IMR-90 (cell line): ENCODE data around the gene AFG3L2. TPM values are rescaled to one million over a fixed set of nuclear protein-coding genes. Genes with fewer than 3 reads are reported as not detected.
A peak's percentile ranks its signal among the peaks of the same experiment; 100 is the strongest.

ENCODE experiments used
- ATAC-seq: fragments of 200-7000 bp; cut with Tn5 transposase; 2 replicates; pipeline ENCODE4 v1.9.1; 2020; ENCODE audit warnings: low read depth, mild to moderate bottlenecking, moderate library complexity
- BruUV-seq: library from RNA; stranded (reverse); fragments of 400-500 nt; replicated peaks from 2 replicates; lab custom pipeline; 2021; lab: Mats Ljungman, UMichigan
- CTCF ChIA-PET: fragments of 300-600 bp; formaldehyde crosslinking; extraction: SDS; loops from one replicate; lab custom pipeline; 2021; ENCODE audit warnings: antibody characterized with exemption; lab: Yijun Ruan, JAX
- POLR2A ChIA-PET: fragments of 300-600 bp; sonication (Branson Sonifier 250); formaldehyde crosslinking; loops from one replicate; lab custom pipeline; 2022; ENCODE audit warnings: antibody characterized with exemption; ENCODE audit not compliant: unreplicated experiment; lab: Charles Lee
- DNase-seq: peaks from one replicate; pipeline ENCODE4 v3.0.0; 2013
- H2AFZ ChIP-seq: replicated peaks from 2 replicates; pipeline ENCODE3; 2013; ENCODE audit warnings: low read length, mild to moderate bottlenecking; ENCODE audit not compliant: poor library complexity
- H2AK5ac ChIP-seq: 2 replicates; pipeline ENCODE4 v1.6.1; 2013; ENCODE audit warnings: low read depth, low read length, inconsistent platforms
- H2AK9ac ChIP-seq: replicated peaks from 2 replicates; pipeline ENCODE3; 2013; ENCODE audit warnings: mild to moderate bottlenecking, low read depth, low read length, moderate library complexity; ENCODE audit not compliant: poor library complexity
- H2BK120ac ChIP-seq: 2 replicates; pipeline ENCODE4 v1.6.1; 2013; ENCODE audit warnings: low read depth, low read length, inconsistent platforms
- H2BK15ac ChIP-seq: 3 replicates; pipeline ENCODE4 v1.6.1; 2013; ENCODE audit warnings: low read depth, low read length, inconsistent platforms
- H2BK20ac ChIP-seq: 2 replicates; pipeline ENCODE4 v1.6.1; 2013; ENCODE audit warnings: low read depth, mild to moderate bottlenecking, inconsistent platforms, low read length, moderate library complexity
- H2BK5ac ChIP-seq: 2 replicates; pipeline ENCODE4 v1.6.1; 2013; ENCODE audit warnings: mild to moderate bottlenecking, low read depth, low read length, inconsistent platforms; ENCODE audit not compliant: poor library complexity, severe bottlenecking
- H3K14ac ChIP-seq: replicated peaks from 2 replicates; pipeline ENCODE4 v1.6.1; 2013; ENCODE audit warnings: low read depth, low read length, inconsistent platforms
- H3K18ac ChIP-seq: 2 replicates; pipeline ENCODE4 v1.6.1; 2013; ENCODE audit warnings: low read depth, low read length, control low read depth
- H3K23ac ChIP-seq: 2 replicates; pipeline ENCODE4 v1.6.1; 2013; ENCODE audit warnings: low read depth, low read length, inconsistent platforms
- H3K27ac ChIP-seq: 2 replicates; pipeline ENCODE4 v1.5.1; 2013; ENCODE audit warnings: mild to moderate bottlenecking, control low read depth, low read length; ENCODE audit not compliant: insufficient read depth
- H3K27me3 ChIP-seq: 2 replicates; pipeline ENCODE4 v1.6.1; 2013; ENCODE audit warnings: low read length; ENCODE audit not compliant: control insufficient read depth, insufficient read depth
- H3K36me3 ChIP-seq: 2 replicates; pipeline ENCODE4 v1.6.1; 2013; ENCODE audit warnings: low read length, mixed read lengths; ENCODE audit not compliant: control insufficient read depth, insufficient read depth
- H3K4ac ChIP-seq: 2 replicates; pipeline ENCODE4 v1.6.1; 2013; ENCODE audit warnings: low read depth, low read length, inconsistent platforms
- H3K4me1 ChIP-seq: 2 replicates; pipeline ENCODE4 v1.6.1; 2013; ENCODE audit warnings: low read length, mixed read lengths; ENCODE audit not compliant: control insufficient read depth, insufficient read depth
- H3K4me2 ChIP-seq: 2 replicates; pipeline ENCODE4 v1.6.1; 2013; ENCODE audit warnings: low read depth, mild to moderate bottlenecking, control low read depth, low read length, moderate library complexity
- H3K4me3 ChIP-seq: 2 replicates; pipeline ENCODE4 v1.5.1; 2013; ENCODE audit warnings: low read depth, mild to moderate bottlenecking, control low read depth, low read length, moderate library complexity; ENCODE audit not compliant: insufficient read depth
- H3K56ac ChIP-seq: 2 replicates; pipeline ENCODE4 v1.6.1; 2013; ENCODE audit warnings: low read length, inconsistent platforms; ENCODE audit not compliant: insufficient read depth; ENCODE audit errors: extremely low read depth
- H3K79me1 ChIP-seq, 2 experiments: 2 replicates each; pipeline ENCODE4 v1.6.1; 2013; ENCODE audit warnings: low read length in 2 of 2, inconsistent platforms in 1 of 2, low read depth in 1 of 2
- H3K9ac ChIP-seq: 2 replicates; pipeline ENCODE4 v1.6.1; 2013; ENCODE audit warnings: low read depth, low read length, control low read depth
- H3K9me1 ChIP-seq: 2 replicates; pipeline ENCODE4 v1.6.1; 2013; ENCODE audit warnings: low read length, inconsistent platforms; ENCODE audit not compliant: insufficient read depth
- H3K9me3 ChIP-seq: 2 replicates; pipeline ENCODE4 v1.6.1; 2013; ENCODE audit warnings: low read length; ENCODE audit not compliant: control insufficient read depth, insufficient read depth
- H4K20me1 ChIP-seq: 2 replicates; pipeline ENCODE4 v1.6.1; 2013; ENCODE audit warnings: low read length, inconsistent platforms; ENCODE audit not compliant: insufficient read depth
- H4K5ac ChIP-seq: 2 replicates; pipeline ENCODE4 v1.6.1; 2013; ENCODE audit warnings: mild to moderate bottlenecking, low read depth, low read length, control low read depth
- H4K8ac ChIP-seq, 2 experiments: 2 replicates each; pipeline ENCODE4 v1.6.1; 2013; ENCODE audit warnings: low read depth in 2 of 2, low read length in 2 of 2, control low read depth in 1 of 2, inconsistent platforms in 1 of 2
- H4K91ac ChIP-seq: 2 replicates; pipeline ENCODE4 v1.6.1; 2013; ENCODE audit warnings: low read depth, low read length, inconsistent platforms; ENCODE audit not compliant: insufficient read depth
- BHLHE40 ChIP-seq: fragments of 150-350 bp; IDR thresholded peaks from 2 replicates; pipeline ENCODE4 v1.6.1; 2016; ENCODE audit warnings: mild to moderate bottlenecking, low read depth, low read length
- CEBPB ChIP-seq: IDR thresholded peaks from 2 replicates; pipeline ENCODE4 v1.6.1; 2012; ENCODE audit warnings: low read depth, low read length, improper control_type of control experiment
- CHD1 ChIP-seq: IDR thresholded peaks from 2 replicates; pipeline ENCODE4 v1.6.1; 2012; ENCODE audit warnings: low read depth, low read length, improper control_type of control experiment
- FOS ChIP-seq: fragments of 150-350 bp; IDR thresholded peaks from 2 replicates; pipeline ENCODE4 v1.6.1; 2016; ENCODE audit warnings: low read depth, low read length
- MAFK ChIP-seq: IDR thresholded peaks from 2 replicates; pipeline ENCODE4 v1.6.1; 2012; ENCODE audit warnings: low read depth, low read length, improper control_type of control experiment
- MAZ ChIP-seq: IDR thresholded peaks from 2 replicates; pipeline ENCODE4 v1.6.1; 2012; ENCODE audit warnings: low read depth, mild to moderate bottlenecking, low read length, improper control_type of control experiment, moderate library complexity, borderline replicate concordance
- MXI1 ChIP-seq: IDR thresholded peaks from 2 replicates; pipeline ENCODE4 v1.6.1; 2012; ENCODE audit warnings: low read depth, mild to moderate bottlenecking, low read length, moderate library complexity, borderline replicate concordance
- NFE2L2 ChIP-seq: fragments of 150-350 bp; IDR thresholded peaks from 2 replicates; pipeline ENCODE4 v1.6.1; 2016; ENCODE audit warnings: low read depth, mild to moderate bottlenecking, low read length
- POLR2A ChIP-seq: IDR thresholded peaks from 2 replicates; pipeline ENCODE4 v1.6.1; 2012; ENCODE audit warnings: mild to moderate bottlenecking, low read depth, low read length
- RAD21 ChIP-seq: IDR thresholded peaks from 2 replicates; pipeline ENCODE4 v1.6.1; 2012; ENCODE audit warnings: low read length, improper control_type of control experiment
- RCOR1 ChIP-seq: IDR thresholded peaks from 2 replicates; pipeline ENCODE4 v1.6.1; 2012; ENCODE audit warnings: mild to moderate bottlenecking, low read length, improper control_type of control experiment; ENCODE audit not compliant: insufficient replicate concordance
- RFX5 ChIP-seq: IDR thresholded peaks from 2 replicates; pipeline ENCODE4 v1.8.0; 2012; ENCODE audit warnings: low read depth, mild to moderate bottlenecking, low read length, moderate library complexity
- SMC3 ChIP-seq: fragments of 150-350 bp; IDR thresholded peaks from 2 replicates; pipeline ENCODE4 v1.6.1; 2016; ENCODE audit warnings: low read depth, mild to moderate bottlenecking, antibody characterized with exemption, low read length, moderate library complexity
- WGBS, 2 experiments: methylation state at CpG; one replicate each; pipeline versions ENCODE4 v1.1.5 to v1.1.7; 2013; ENCODE audit warnings: missing lambda C conversion rate in 2 of 2; ENCODE audit not compliant: insufficient read length in 1 of 2; ENCODE audit errors: extremely low coverage in 2 of 2; 5-methylcytosine and 5-hydroxymethylcytosine counted together
- dilution Hi-C: fragments of 300-500 bp; cut with HindIII; formaldehyde crosslinking; loops from one replicate; pipeline ENCODE4 v1.14.3; 2018; ENCODE audit warnings: low sequenced_read_pairs; ENCODE audit not compliant: unreplicated experiment
- in situ Hi-C: fragments of 300-500 bp; cut with MboI; formaldehyde crosslinking; loops from 3 replicates; pipeline ENCODE4 v1.14.3; 2019; ENCODE audit warnings: low sequenced_read_pairs, inconsistent platforms, mixed read lengths
- intact Hi-C: fragments of 100-400 bp; cut with micrococcal nuclease; formaldehyde crosslinking; loops from 2 replicates; pipeline ENCODE4 v1.10.0; 2022
- polyA plus RNA-seq, 3 experiments: library from polyadenylated mRNA; depleted of rRNA; stranded (reverse); fragments of >200 nt; gene quantifications; 2 replicates each; pipeline ENCODE4 v1.2.3, GENCODE V29; 2012; ENCODE audit warnings: low replicate concordance in 1 of 3
- total RNA-seq: library from RNA; depleted of rRNA; stranded (reverse); fragments of >200 nt; gene quantifications from 2 replicates; pipeline ENCODE4 v1.2.3, GENCODE V29; 2012
- TF ChIP-seq, protein P1 (sequence below): conservative IDR thresholded peaks from 2 replicates; pipeline ENCODE4 v1.5.1; 2012; ENCODE audit warnings: mild to moderate bottlenecking, low read depth, low read length, improper control_type of control experiment
- TF ChIP-seq, protein P2 (sequence below): fragments of 150-350 bp; IDR thresholded peaks from 2 replicates; pipeline ENCODE4 v1.6.1; 2016; ENCODE audit warnings: low read depth, mild to moderate bottlenecking, low read length, moderate library complexity, borderline replicate concordance
- TF ChIP-seq, protein P3 (sequence below): fragments of 150-350 bp; IDR thresholded peaks from 2 replicates; pipeline ENCODE4 v1.6.1; 2017; ENCODE audit warnings: mild to moderate bottlenecking, antibody characterized with exemption, low read length, low read depth

AFG3L2 gene
- total and polyA plus RNA-seq, 2 of the 4 experiments (the other 2 are of a cell fraction): 26.9 to 37.6 TPM

DNA sequence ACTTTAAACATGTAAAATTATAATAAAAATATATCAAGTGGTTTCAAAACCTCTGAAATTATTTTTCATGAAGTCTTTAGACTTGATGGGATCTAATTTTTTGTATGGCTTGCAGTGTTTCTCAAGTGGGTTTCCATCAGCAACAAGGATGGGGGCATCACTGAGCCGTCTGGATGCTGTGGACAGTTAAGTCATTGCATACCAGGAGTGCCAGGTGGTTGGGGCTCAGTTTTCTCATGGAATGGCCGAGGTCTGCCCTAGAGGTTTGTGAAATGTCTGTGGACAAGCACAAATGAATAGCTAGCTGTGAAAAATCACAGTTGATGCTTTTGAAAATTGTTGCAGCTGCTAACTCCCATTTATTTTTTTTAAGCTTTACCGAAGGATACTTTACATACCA, 32.4 kb upstream of the AFG3L2 start:
- no peak overlapping the region for H3K14ac ChIP-seq
- H2AFZ ChIP-seq: no peak overlapping the region
- H3K4me1 ChIP-seq: peaks cover 4% of the 10 kb centered on the region
- H2BK15ac ChIP-seq: no peak overlapping the region
- POLR2A ChIA-PET: interaction anchor here (0.5 kb wide), 1 partner anchor 14 kb away, joined by 11 read pairs; no protein-coding TSS in a partner anchor
- no peak overlapping the region for H2BK20ac ChIP-seq
- in situ Hi-C loops (no loop called here), intact Hi-C loops (loop anchor here (5.0 kb wide), 1 partner anchor 248 kb away; the partner anchor contains the start of gene SPIRE1), dilution Hi-C loops (no loop called here)
- WGBS, 2 experiments: no CpG with 5 or more reads among the region's 3 CpGs
- no TSS peak for BruUV-seq
- H3K9me1 ChIP-seq: peaks cover 9% of the 10 kb centered on the region
- no peaks in the 10 kb centered on the region; the same call in none of the 2 replicates for H4K20me1 ChIP-seq
- H3K23ac ChIP-seq: no peak overlapping the region
- H3K9me3 ChIP-seq: no peaks in the 10 kb centered on the region
- no peak overlapping the region for H3K4me2 ChIP-seq
- H3K27ac ChIP-seq: no peak overlapping the region
- H3K79me1 ChIP-seq: peaks cover 17 to 50% of the 10 kb centered on the region in 2 experiments
- DNase-seq: peak; percentile 26
- H3K56ac ChIP-seq: no peak overlapping the region
- no peak overlapping the region for H3K4me3 ChIP-seq
- no peak overlapping the region for H2AK9ac ChIP-seq
- no peaks in the 10 kb centered on the region; the same call in 1 of the 2 replicates for H3K27me3 ChIP-seq
- H3K18ac ChIP-seq: no peak overlapping the region
- H4K8ac ChIP-seq: no peak overlapping the region
- no peak overlapping the region for H2AK5ac ChIP-seq
- no peak for TF ChIP-seq NFE2L2
- TF ChIP-seq CEBPB: no peak
- TF ChIP-seq, protein P1, sequence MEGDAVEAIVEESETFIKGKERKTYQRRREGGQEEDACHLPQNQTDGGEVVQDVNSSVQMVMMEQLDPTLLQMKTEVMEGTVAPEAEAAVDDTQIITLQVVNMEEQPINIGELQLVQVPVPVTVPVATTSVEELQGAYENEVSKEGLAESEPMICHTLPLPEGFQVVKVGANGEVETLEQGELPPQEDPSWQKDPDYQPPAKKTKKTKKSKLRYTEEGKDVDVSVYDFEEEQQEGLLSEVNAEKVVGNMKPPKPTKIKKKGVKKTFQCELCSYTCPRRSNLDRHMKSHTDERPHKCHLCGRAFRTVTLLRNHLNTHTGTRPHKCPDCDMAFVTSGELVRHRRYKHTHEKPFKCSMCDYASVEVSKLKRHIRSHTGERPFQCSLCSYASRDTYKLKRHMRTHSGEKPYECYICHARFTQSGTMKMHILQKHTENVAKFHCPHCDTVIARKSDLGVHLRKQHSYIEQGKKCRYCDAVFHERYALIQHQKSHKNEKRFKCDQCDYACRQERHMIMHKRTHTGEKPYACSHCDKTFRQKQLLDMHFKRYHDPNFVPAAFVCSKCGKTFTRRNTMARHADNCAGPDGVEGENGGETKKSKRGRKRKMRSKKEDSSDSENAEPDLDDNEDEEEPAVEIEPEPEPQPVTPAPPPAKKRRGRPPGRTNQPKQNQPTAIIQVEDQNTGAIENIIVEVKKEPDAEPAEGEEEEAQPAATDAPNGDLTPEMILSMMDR: no peak
- no peak for TF ChIP-seq FOS
- TF ChIP-seq SMC3: no peak
- no peak for TF ChIP-seq MAFK
- TF ChIP-seq POLR2A: no peak
- TF ChIP-seq RCOR1: no peak
- TF ChIP-seq MXI1: no peak
- TF ChIP-seq CHD1: no peak
- TF ChIP-seq RFX5: no peak
- TF ChIP-seq, protein P2, sequence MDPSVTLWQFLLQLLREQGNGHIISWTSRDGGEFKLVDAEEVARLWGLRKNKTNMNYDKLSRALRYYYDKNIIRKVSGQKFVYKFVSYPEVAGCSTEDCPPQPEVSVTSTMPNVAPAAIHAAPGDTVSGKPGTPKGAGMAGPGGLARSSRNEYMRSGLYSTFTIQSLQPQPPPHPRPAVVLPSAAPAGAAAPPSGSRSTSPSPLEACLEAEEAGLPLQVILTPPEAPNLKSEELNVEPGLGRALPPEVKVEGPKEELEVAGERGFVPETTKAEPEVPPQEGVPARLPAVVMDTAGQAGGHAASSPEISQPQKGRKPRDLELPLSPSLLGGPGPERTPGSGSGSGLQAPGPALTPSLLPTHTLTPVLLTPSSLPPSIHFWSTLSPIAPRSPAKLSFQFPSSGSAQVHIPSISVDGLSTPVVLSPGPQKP: no peak
- no peak for TF ChIP-seq MAZ
- TF ChIP-seq BHLHE40: no peak
- TF ChIP-seq, protein P3, sequence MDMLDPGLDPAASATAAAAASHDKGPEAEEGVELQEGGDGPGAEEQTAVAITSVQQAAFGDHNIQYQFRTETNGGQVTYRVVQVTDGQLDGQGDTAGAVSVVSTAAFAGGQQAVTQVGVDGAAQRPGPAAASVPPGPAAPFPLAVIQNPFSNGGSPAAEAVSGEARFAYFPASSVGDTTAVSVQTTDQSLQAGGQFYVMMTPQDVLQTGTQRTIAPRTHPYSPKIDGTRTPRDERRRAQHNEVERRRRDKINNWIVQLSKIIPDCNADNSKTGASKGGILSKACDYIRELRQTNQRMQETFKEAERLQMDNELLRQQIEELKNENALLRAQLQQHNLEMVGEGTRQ: no peak
- no peak for TF ChIP-seq RAD21
- H3K36me3 ChIP-seq: no peaks in the 10 kb centered on the region; the same call in 1 of the 2 replicates
- H3K4ac ChIP-seq: no peak overlapping the region
- no peak for ATAC-seq
- H4K91ac ChIP-seq: no peak overlapping the region
- H2BK5ac ChIP-seq: no peak overlapping the region
- CTCF ChIA-PET: no interaction called here
- H2BK120ac ChIP-seq: no peak overlapping the region
- H4K5ac ChIP-seq: no peak overlapping the region
- H3K9ac ChIP-seq: no peak overlapping the region
